KOPT-K1 (cell line): ENCODE results near the gene APOL5.
"Not testable (repeated sequence)": the region's sequence is repeated elsewhere in the genome, so short reads cannot be mapped to it uniquely, and the experiment has no call there.

ENCODE experiments used
- H3K27ac ChIP-seq: fragments of 200-600 bp; sonication (generic); 2 replicates; pipeline ENCODE4 v1.5.1; 2016; ENCODE audit warnings: antibody characterized with exemption, mild to moderate bottlenecking, low read depth, low read length; ENCODE audit not compliant: poor library complexity, severe bottlenecking
- H3K36me3 ChIP-seq: fragments of 200-600 bp; sonication (generic); 2 replicates; pipeline ENCODE4 v1.5.1; 2017; ENCODE audit warnings: antibody characterized with exemption, mild to moderate bottlenecking, low read length, moderate library complexity; ENCODE audit not compliant: insufficient read depth
- H3K9me3 ChIP-seq: fragments of 200-600 bp; sonication (generic); 2 replicates; pipeline ENCODE4 v1.5.1; 2017; ENCODE audit warnings: antibody characterized with exemption, low read length, mild to moderate bottlenecking; ENCODE audit not compliant: insufficient read depth, poor library complexity, severe bottlenecking

The APOL5 gene

DNA sequence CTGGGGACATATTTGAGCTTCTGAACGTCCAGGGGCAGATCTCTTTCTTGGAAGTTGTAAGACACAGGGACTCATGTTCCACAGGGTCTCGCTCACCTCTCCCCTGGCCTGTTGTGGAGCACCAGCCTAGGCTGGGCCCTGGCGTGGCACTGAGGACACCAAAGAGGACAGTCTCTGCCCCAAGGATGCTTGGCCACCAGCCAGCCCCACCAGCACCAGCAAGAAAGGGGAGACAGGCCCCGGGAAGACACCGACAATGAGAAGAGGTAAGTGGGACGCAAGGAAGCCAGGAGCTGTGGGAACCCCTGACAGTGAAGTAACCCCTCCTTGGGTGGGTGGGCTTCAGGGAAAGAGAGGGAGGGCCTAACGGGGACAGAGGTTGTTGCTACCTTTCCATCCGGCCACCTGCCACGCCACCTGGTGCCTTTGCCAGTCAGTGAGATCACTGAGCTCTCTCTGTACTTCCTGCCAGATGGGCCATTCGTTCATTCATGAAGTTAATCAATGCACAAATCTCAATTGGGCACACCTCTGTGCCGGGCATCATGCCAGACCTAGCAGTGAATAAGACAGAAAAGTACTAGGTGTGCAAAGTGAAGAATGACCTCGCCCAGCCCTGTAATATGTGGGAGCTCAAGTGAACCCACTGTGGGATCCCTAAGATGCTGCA is 11.1 kb downstream of the APOL5 start:
- Histone ChIP-seq H3K36me3 (no peaks in the 10 kb centered on the region), H3K27ac (no peak overlapping the region), H3K9me3 (no peaks in the 10 kb centered on the region)

DNA sequence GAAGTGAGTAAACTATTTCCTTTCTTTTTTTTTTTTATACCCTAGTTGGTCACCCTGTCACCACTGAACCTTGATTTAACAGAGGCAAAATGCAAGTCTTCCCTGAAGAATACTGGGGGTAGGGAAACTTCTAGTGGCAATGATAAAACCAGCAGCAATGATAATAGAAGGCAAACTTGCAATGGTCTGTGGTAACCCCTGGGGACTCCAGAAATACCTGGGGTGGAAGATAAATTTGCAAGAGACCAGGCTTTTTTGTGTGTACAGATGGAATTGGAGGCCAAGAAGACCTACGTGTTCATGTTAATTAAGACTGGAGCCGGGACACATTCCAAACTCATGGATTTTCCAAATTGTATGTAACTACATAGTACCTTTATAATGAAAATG is 11.6 kb downstream of the APOL5 start:
- Histone ChIP-seq H3K27ac (no peak overlapping the region), H3K36me3 (no peaks in the 10 kb centered on the region), H3K9me3 (no peaks in the 10 kb centered on the region)

DNA sequence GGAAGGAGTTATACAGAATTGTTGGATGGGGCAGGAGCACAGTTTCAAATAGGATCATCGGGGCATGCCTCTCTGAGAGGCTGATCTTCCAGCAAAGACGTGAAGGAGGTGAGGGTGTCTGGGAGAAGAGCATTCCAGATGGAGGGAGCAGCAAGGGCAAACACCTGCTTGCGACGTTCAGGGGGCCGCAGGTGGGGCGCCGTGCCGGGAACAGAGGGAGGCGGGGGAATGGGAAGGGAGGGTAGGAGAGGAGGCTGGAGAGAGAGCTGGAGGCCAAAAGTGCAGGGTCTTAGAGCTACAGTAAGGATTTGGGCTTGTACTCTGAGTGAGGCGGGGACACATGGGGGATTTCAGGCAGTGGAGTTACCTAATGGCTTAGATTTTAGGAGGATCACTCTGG is 13.6 kb downstream of the APOL5 start:
- no peaks in the 10 kb centered on the region for H3K9me3 ChIP-seq
- H3K27ac ChIP-seq = no peak overlapping the region
- H3K36me3 ChIP-seq = no peaks in the 10 kb centered on the region

DNA sequence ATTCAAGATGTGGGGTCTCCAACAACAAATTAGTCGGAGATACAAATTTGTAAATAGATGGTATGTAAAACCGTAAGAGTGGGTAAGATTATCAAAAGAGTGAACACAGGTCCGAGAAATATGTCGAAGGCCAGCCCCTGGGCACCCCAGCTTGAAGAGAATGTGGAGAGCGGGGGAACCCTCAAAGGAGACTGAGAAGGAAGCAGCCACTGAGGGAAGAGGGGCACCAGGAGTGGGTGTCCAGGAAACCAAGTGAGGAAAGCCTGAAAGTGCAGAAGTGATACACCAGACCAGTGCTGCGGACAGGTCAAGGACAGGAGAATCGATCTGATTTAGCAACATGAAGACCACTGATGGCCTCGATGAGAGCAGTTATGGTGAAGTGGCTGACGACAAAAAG is 14.4 kb downstream of the APOL5 start:
- no peaks in the 10 kb centered on the region for H3K9me3 ChIP-seq
- H3K27ac ChIP-seq = no peak overlapping the region
- no peaks in the 10 kb centered on the region for H3K36me3 ChIP-seq

DNA sequence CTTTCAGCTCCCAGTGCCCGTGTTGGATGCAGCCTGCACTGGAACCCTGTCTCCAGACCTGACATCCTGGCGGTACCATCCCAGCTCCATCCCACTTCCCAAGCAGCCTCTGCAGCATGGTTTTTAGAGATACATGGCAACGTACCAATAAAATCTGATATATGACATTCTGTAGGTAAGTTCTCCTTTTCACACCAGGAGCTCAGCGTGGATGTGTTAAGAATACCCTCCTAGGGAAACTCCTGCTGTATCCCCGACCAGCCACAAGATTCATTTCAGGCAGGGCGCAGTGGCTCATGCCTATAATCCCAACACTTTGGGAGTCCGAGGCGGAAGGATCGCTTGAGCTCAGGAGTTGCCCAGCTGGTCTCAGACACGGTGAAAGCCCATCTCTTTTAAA is 15.4 kb downstream of the APOL5 start:
- no peak overlapping the region for H3K27ac ChIP-seq
- no peaks in the 10 kb centered on the region for H3K36me3 ChIP-seq
- no peaks in the 10 kb centered on the region for H3K9me3 ChIP-seq

DNA sequence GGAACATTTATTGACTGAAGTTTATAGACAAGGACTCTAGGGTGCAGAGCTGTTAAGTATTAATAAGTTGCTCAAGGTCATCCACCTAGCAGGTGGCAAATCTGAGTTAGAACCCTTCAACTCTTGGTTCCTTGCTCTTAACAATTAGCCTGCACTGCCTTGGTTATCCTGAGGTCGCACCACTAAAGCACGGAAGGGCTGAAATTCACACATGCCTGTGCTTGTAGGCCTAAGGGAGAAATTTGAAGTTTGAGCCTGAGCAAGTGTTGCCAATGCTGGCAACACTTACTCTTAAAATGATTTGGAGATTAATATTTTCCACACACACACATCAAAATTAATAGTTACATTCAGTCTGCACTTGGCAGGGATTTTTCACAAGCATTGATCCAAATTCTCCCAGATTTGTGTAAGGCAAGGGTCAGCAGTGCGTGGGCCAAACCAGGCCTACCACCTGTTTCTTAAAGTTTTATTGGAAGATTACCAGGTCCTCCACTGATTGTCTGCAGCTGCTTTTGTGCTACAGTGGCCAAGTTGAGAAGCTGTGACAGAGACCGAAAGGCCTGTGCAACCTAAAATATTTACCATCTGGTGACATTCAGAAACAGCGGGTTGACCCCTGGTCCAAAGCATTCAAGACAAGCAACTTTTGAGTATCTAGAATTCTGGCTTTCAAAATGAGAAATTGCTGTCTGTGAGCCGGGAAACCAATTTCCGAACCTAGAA is 16.3 kb downstream of the APOL5 start:
- no peak overlapping the region for H3K27ac ChIP-seq
- no peaks in the 10 kb centered on the region for H3K9me3 ChIP-seq
- H3K36me3 ChIP-seq = no peaks in the 10 kb centered on the region

DNA sequence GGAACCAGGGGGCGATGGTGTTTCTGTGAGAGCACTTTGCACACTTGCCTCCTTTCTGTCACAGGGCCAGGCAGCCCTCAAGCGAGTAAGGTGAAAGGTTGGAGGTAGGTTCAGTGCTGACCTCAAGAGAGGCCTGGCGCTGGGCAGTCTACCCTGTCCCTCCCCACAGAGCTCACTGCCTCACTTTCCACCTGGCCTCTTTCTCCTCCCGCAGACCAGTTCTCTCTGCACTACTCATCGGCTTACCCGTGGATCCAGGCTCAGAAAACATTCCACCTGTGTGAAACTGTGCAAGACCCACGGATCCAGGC is 16.8 kb downstream of the APOL5 start:
- no peaks in the 10 kb centered on the region for H3K9me3 ChIP-seq
- H3K27ac ChIP-seq = no peak overlapping the region
- no peaks in the 10 kb centered on the region for H3K36me3 ChIP-seq

DNA sequence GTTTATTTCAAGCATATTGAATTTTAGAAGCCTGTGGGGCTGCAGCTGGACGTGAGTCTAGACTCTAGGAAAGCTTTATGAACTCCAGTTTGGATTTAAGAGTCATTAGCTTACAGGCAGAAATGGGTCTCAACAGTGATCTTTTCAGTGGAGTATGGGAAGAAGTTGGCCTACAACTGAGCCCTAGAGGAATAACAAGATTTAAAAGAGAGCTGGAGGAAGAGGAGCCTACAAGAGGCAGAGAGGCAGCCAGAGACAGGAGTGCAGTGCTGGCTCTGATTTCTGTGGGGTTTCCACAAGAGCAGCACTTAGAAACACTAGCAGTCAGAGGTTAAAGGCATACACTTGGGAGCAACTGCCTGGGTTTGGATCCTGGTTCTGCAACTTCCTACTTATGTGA is 17.9 kb downstream of the APOL5 start:
- H3K9me3 ChIP-seq = no peaks in the 10 kb centered on the region
- no peaks in the 10 kb centered on the region for H3K36me3 ChIP-seq
- no peak overlapping the region for H3K27ac ChIP-seq

DNA sequence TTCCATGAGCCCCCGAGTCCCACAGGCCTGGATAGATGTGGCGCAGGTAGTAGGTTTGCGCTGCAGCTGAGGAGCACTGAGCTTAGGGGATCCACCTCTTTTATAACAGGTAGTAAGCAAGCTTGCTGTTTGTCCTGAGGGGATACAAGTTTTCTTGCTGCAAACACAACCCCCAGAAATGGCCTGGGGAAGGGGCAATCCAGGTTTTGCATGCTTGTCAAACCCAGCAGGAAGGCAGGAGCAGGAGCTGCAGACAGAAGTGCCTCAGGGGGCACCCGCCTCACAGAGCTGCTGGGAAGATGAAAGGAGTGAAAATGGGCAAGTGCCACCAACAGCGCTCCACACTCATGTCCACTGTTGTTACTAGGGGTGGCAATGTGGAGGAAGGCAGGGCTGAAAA is 18.5 kb downstream of the APOL5 start:
- no peaks in the 10 kb centered on the region for H3K36me3 ChIP-seq
- H3K27ac ChIP-seq = no peak overlapping the region
- H3K9me3 ChIP-seq = no peaks in the 10 kb centered on the region

DNA sequence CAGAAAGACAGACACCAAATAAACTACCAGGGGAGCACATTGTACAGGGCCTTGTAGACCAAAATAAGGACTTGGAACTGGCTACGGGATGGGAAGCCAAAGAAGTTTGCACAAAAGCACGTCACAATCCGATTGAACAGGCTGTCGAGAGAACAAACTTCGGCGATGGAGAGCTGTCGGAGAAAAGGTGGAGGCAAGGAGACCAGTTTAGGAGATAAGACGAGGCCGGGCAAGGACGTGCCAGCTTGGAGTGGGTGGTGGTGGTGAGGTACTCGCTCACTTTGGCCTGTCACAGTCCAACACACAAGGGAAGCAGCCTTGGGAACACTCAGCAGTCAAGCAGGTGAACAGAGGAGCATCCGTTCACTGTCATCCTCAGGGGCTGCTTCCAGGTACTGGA is 19.0 kb downstream of the APOL5 start:
- Histone ChIP-seq H3K36me3 (no peaks in the 10 kb centered on the region), H3K27ac (no peak overlapping the region), H3K9me3 (no peaks in the 10 kb centered on the region)

DNA sequence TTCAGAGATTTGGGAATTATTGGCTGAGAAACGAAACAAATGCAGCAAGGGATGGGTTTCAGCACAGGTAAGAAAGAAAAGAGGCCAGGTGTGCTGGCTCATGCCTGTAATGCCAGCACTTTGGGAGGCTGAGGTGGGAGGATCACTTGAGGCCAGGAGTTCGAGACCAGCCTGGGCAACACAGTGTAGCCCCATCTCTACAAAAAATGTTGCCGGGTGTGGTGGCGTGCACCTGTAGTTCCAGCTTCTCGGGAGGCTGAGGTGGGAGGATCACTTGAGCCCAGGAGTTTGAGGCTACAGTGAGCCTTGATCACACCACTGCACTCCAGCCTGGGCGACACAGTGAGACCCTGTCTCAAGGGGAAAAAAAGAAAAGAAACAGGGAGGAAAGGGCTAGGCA is 20.2 kb downstream of the APOL5 start:
- not testable (repeated sequence) for H3K27ac ChIP-seq, H3K36me3 ChIP-seq, H3K9me3 ChIP-seq

DNA sequence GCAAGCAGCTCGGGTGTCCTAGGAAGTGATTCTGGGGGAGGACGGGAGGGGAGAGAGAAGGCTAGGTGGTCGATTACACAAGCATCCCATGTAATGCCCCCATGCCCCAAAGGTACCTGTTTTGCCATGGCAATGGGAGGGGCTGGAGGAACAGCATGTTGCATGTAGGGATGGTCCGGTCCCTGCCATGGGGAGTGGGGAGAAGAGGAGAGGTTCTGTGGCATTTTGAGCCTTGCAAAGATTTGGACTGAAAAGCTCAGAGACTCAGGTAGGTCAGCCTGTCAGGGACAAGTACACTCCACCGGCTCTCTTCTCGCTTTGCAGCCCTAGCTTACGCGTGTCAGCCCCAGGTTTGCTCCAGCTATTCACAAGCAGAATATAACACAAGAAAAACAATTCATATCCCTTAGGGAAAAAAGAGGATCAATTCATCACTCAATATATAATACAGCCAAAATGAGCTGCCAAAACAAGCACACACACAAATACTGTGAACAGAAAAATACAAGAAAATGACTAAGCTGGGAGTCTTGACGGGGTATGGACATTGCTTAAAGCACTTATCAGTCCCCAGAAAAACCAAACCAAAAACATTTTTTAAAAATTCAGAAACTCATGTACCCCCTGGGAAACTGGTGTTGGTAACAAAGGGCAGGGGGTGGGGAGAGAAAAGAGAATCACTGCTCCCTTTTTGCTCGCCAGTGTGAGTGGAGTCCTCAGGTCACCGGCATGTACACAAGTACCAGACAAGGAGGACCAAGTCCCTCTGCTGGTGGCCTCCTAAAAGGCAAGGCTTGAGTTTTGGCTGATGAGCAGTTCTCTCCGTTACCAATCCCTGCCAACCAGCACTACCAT is 21.6 kb downstream of the APOL5 start:
- Histone ChIP-seq H3K9me3 (no peaks in the 10 kb centered on the region), H3K36me3 (no peaks in the 10 kb centered on the region), H3K27ac (no peak overlapping the region)

DNA sequence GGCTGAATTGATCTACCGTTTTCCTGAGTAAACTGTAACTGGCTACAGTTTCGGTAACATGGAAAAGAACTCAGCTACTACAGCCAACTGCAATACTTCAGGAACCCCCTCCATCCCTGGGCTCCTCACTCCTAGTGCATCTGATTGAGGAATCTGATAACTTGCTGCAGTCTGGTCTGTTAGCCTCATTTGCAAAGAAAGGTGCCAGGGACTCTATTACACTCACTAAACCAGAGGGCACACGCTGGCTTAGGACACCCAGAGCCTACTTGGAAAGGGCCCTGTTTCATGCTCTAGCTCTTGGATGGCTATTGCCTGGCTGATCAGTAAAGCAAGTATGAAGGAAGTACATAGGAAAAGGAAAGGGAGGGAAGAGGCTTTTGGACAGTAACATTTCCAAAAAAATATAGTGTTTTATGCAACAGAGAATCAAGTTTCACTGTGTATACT is 22.3 kb downstream of the APOL5 start:
- no peaks in the 10 kb centered on the region for H3K9me3 ChIP-seq
- H3K36me3 ChIP-seq = no peaks in the 10 kb centered on the region
- no peak overlapping the region for H3K27ac ChIP-seq

DNA sequence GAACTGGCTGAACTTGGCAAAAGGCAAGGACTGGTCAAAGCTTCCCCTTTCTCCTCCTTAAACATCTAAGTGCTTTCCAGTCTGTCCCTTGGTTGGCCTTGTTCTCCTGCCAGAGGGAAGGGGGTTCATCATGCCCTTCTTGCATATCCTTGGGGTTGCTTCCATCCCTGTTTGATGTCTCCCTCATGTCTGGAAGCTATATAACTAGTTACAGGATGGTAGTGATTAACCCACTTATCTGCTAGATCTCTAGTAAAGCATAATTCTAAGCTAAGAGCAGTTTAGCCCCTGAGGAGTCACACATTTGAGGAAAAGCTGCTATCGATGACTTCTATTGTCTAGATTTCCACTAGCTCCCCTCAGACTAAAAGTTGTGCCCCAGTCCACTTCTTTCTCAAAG is 22.9 kb downstream of the APOL5 start:
- H3K27ac ChIP-seq = no peak overlapping the region
- H3K36me3 ChIP-seq = no peaks in the 10 kb centered on the region
- H3K9me3 ChIP-seq = no peaks in the 10 kb centered on the region

DNA sequence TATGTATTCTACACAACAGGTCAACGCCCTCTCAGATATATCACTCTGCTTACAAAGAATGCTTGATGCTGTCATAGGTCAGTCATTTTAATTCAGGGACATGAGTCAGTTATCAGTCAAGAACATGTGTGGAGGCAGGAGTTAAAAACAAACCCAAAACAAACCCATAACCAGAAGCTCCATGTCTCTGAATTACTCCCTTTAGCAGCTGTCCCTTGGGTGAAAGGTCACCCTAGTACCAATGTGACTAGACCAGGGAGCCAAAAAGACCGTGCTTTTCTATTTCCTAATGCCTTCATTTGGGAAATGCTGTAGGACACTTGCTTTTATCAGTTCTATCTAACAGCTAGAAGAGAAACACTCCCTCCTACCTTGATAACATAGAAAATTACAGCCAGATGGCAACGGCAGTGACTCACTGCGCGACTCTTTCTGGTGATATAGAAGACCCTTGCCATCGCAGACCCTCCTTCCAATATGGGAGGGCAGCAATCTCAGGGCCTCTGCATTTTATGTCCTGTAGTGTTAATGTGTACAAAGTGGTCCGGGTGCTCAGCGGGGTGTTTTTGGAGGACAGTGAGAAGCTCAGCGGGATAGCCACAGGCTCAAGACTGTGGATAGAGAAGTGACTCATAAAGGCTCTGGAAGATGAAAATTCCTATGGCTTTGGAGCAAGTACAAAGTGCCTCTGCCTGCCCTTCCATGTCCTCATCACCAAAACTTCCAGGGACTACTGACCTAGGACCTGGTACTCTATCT is 24.8 kb downstream of the APOL5 start:
- H3K9me3 ChIP-seq = no peaks in the 10 kb centered on the region
- no peak overlapping the region for H3K27ac ChIP-seq
- H3K36me3 ChIP-seq = no peaks in the 10 kb centered on the region
